Measurements from ENCODE around the gene TRAM2. TPM values are rescaled to one million over a fixed set of nuclear protein-coding genes. Genes with fewer than 3 reads are reported as not detected.

TRAM2 gene
- total and polyA plus RNA-seq, 2 of the 13 experiments (the other 11 are each of a cell fraction or from before 2014, with no cell fraction given) = 49.1 to 72.5 TPM

- Histone ChIP-seq H3K9ac (ENCODE audit: insufficient read depth, low read depth, low read length) (peak overlapping the region; percentile 87), H3K27ac (ENCODE audit: extremely low read length, insufficient read depth, low read length) (peak overlapping the region; percentile 79), H3K9me3 (ENCODE audit: low read length) (no peaks in the 10 kb centered on the region), H3K27me3 (ENCODE audit: control insufficient read depth in 1 of 2, insufficient read depth in 2 of 2, low read length in 2 of 2) (no peaks in the 10 kb centered on the region; a peak in 1 of 5 replicates), H3K4me2 (ENCODE audit: low read depth, low read length) (peak overlapping the region; percentile 97), H4K20me1 (ENCODE audit: insufficient read depth, low read length) (peaks cover 49% of the 10 kb centered on the region), H2AFZ (ENCODE audit: low read length) (no peak overlapping the region), H3K36me3 (replicated peaks in 1 of 2; ENCODE audit: control insufficient read depth in 1 of 2, insufficient read depth in 2 of 2, low read length in 2 of 2) (peaks cover 0 to 21% of the 10 kb centered on the region in 2 experiments; a peak in 3 of 5 replicates), H3K4me3 (replicated peaks in 1 of 3; ENCODE audit: insufficient read depth in 1 of 3, low read depth in 2 of 3, low read length in 3 of 3) (peak overlapping the region; percentile 82 to 97 (median 89)), H3K4me1 (ENCODE audit: insufficient read depth, low read length) (peaks cover 61% of the 10 kb centered on the region), H3K79me2 (ENCODE audit: insufficient read depth, low read length) (peaks cover 53% of the 10 kb centered on the region)
- ATAC-seq (peak; percentile 83), DNase-seq (ENCODE audit: low spot score) (peak; percentile 84), FAIRE-seq (no peak)
- in situ Hi-C loops (cut with HindIII; ENCODE audit: extremely low pct_ligation_motif_present, low pct_unique_long_range_greater_than_20kb) (loop anchor here (5.0 kb wide), 1 partner anchor 59 kb away; no protein-coding TSS in a partner anchor), intact Hi-C loops (cut with micrococcal nuclease; ENCODE audit: unreplicated experiment) (loop anchor here (1.0 to 2.0 kb wide), 7 partner anchors 13 to 160 kb away; partner anchors contain the start of gene EFHC1)
- ChIA-PET CTCF (ENCODE audit: low intra/inter-chr PET ratio, low total read pairs) (interaction anchor here (0.7 to 3.4 kb wide), 4 partner anchors 14 to 87 kb away, joined by 3 to 48 read pairs (median 15); no protein-coding TSS in a partner anchor), POLR2A (interaction anchor here (0.8 to 5.7 kb wide), 19 partner anchors 10 to 159 kb away, joined by 3 to 133 read pairs (median 7); partner anchors contain the start of gene EFHC1)
- under 1% methylated on average over 34 of the region's 51 CpGs for WGBS (ENCODE audit: low lambda C conversion rate)
- BruUV-seq (replicated peaks) = no TSS peak
- TF ChIP-seq GATAD1 (CRISPR knock-in tag; IDR thresholded peaks at IDR 0.05) (peak; percentile 68), POLR2AphosphoS2 (IDR thresholded peaks at IDR 0.05; ENCODE audit: low read depth, low read length) (no peak), PLRG1 (conservative IDR thresholded peaks at IDR 0.05) (no peak), ADNP (CRISPR knock-in tag; IDR thresholded peaks at IDR 0.05) (no peak), SALL1 (CRISPR knock-in tag; IDR thresholded peaks at IDR 0.05) (peak; percentile 53), ZBTB14 (CRISPR knock-in tag; IDR thresholded peaks at IDR 0.05) (no peak; the same call in 1 of the 2 replicates), E2F5 (CRISPR knock-in tag; conservative IDR thresholded peaks at IDR 0.05) (0 out of 2 replicates have a peak, but pooled peaks have one; percentile 18), CENPT (CRISPR knock-in tag; IDR thresholded peaks at IDR 0.05; ENCODE audit: low read depth) (no peak), FOXP1 (IDR thresholded peaks at IDR 0.05) (no peak), FOXP1 (CRISPR knock-in tag; IDR thresholded peaks at IDR 0.05) (no peak), PHF5A (CRISPR knock-in tag; IDR thresholded peaks at IDR 0.05; ENCODE audit: low read depth, unreplicated experiment) (no peak), GTF2F1 (IDR thresholded peaks at IDR 0.05; ENCODE audit: low read length) (no peak), ZNF234 (CRISPR knock-in tag; conservative IDR thresholded peaks at IDR 0.05) (no peak), ZNF891 (CRISPR knock-in tag; IDR thresholded peaks at IDR 0.05) (peak; percentile 52; the same call in 1 of the 2 replicates), HDAC6 (IDR thresholded peaks at IDR 0.05; ENCODE audit: low read depth, low read length) (no peak), CREB1 (IDR thresholded peaks at IDR 0.05) (no peak), CREB1 (CRISPR knock-in tag; IDR thresholded peaks at IDR 0.05) (no peak), ZNF788 (CRISPR knock-in tag; IDR thresholded peaks at IDR 0.05; ENCODE audit: borderline replicate concordance) (peak; percentile 68; the same call in 1 of the 2 replicates), UBTF (CRISPR knock-in tag; IDR thresholded peaks at IDR 0.05) (peak; percentile 17; the same call in 1 of the 2 replicates), GABPA (IDR thresholded peaks at IDR 0.05; ENCODE audit: low read depth, low read length) (no peak), GABPA (CRISPR knock-in tag; IDR thresholded peaks at IDR 0.05; ENCODE audit: low read depth) (no peak), ZBTB38 (CRISPR knock-in tag; IDR thresholded peaks at IDR 0.05) (peak; percentile 28; the same call in 1 of the 2 replicates)
Measured at GRCh38 chr6:52576392-52577021, 353 bp downstream of the TRAM2 start.

Data from HepG2 (cell line).